ENCODE data around the gene TNFSF8.
A peak's percentile ranks its signal among the peaks of the same experiment; 100 is the strongest.

TNFSF8 gene

DNA sequence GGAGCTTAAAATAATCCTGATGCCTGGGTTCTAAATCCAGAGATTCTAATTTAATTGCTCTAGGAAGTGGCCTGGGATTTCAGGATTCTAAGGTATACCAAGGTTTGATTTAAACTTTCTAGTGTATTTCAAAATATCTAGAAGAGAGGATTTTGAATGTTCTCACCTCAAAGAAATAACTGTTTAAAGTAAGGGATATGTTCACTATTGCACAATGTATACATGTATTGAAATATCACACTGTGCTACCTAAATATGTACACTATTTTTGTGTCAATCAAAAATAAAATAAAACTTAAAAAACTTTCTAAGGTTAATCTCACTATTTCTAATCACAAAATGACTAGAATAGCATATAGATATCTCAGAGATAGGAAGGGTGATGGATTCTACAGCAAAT is 34.0 kb downstream of the TNFSF8 start:
- no peak for DNase-seq (ENCODE audit: extremely low read depth, low read depth)
- no peak overlapping the region for H3K4me3 ChIP-seq (replicated peaks; ENCODE audit: low read depth, low read length)
- TF ChIP-seq, protein P1, sequence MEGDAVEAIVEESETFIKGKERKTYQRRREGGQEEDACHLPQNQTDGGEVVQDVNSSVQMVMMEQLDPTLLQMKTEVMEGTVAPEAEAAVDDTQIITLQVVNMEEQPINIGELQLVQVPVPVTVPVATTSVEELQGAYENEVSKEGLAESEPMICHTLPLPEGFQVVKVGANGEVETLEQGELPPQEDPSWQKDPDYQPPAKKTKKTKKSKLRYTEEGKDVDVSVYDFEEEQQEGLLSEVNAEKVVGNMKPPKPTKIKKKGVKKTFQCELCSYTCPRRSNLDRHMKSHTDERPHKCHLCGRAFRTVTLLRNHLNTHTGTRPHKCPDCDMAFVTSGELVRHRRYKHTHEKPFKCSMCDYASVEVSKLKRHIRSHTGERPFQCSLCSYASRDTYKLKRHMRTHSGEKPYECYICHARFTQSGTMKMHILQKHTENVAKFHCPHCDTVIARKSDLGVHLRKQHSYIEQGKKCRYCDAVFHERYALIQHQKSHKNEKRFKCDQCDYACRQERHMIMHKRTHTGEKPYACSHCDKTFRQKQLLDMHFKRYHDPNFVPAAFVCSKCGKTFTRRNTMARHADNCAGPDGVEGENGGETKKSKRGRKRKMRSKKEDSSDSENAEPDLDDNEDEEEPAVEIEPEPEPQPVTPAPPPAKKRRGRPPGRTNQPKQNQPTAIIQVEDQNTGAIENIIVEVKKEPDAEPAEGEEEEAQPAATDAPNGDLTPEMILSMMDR (IDR thresholded peaks at IDR 0.05; ENCODE audit: low read depth, low read length, missing control alignments): no peak

DNA sequence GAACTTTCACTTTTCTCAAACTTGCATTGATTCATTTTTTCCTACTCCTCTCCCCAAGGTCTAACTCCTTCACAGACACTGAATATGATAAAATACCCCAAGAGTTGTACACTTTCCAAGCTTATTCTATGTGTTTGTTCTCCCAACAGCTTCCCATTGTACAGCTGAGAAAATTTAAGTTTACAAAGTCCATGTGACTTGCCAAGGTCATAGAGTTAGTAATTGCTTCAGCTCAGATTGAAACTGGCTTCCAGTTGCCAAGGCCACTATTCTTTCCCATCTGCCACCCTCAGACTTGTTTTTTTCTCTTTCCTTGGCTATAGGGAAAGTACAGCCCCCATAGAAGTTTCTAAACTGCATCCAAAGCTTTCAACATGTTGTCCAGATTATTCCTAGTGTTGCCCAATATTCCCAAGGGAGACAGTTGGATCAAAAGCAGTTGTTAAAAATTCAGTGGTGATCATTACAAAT is 34.8 kb downstream of the TNFSF8 start:
- TF ChIP-seq, protein P1 (IDR thresholded peaks at IDR 0.05; ENCODE audit: low read depth, low read length, missing control alignments): no peak
- DNase-seq (ENCODE audit: extremely low read depth, low read depth): no peak
- H3K4me3 ChIP-seq (replicated peaks; ENCODE audit: low read depth, low read length): no peak overlapping the region

DNA sequence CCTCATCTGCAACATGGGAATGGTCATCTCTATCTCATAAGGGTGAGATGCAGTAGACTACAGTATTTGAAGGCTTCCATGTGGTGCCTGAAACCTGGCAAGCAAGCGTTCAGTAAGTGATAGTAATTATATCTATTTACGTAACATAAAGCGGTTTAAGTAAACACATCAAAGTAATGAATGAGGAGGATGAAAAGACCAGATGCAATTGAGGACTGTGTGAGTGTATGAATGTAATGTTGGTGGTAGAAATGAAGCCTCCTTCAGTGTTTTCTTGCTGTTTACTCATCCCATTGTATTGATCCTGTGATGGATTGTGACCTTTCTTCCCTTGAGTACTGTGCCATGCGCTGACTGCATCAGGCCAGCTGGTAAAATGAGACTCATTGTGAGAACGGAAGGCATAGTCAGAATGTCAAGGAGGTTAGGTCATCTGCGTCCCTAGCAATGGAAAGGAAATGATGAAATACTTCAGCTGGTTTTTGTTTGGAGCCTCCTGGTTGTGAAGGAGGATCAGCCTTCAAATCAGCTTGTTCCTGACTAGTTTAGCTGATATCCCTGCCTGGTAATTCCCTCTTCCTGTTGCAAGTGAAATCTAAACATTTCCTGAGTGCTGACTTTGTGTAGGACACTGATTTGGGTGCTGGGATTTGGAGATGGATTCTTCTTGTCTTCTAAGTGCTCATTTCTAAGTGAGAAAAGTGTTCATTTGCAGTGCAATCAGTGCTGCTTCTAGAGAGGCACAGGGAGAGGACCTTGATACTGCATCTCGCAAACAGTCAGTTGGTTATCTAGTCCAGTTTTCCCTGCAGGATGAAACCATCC is 35.6 kb downstream of the TNFSF8 start:
- TF ChIP-seq, protein P1 (IDR thresholded peaks at IDR 0.05; ENCODE audit: low read depth, low read length, missing control alignments): no peak
- DNase-seq (ENCODE audit: extremely low read depth, low read depth): peak; percentile 92
- H3K4me3 ChIP-seq (replicated peaks; ENCODE audit: low read depth, low read length): no peak overlapping the region

DNA sequence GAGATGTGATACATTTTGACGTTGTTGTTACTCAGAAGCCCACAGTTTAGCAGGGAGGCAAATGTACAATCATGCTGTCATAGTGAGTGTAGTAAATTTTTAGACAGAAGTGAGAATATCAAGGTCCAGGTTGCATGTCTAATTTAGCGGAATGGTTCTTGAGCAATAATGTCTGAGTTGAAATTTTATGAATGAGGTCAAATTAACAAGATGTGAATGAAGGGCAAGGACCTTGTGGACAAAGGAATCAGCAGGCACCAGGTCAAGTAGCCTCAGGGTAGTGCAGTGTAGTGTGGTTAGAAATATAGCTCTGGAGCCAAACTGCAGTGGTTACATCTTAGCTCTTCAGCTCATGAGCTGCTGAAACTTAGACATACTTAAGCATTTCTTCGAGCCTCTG is 36.2 kb downstream of the TNFSF8 start:
- DNase-seq (ENCODE audit: extremely low read depth, low read depth): no peak
- TF ChIP-seq, protein P1 (IDR thresholded peaks at IDR 0.05; ENCODE audit: low read depth, low read length, missing control alignments): no peak
- no peak overlapping the region for H3K4me3 ChIP-seq (replicated peaks; ENCODE audit: low read depth, low read length)

DNA sequence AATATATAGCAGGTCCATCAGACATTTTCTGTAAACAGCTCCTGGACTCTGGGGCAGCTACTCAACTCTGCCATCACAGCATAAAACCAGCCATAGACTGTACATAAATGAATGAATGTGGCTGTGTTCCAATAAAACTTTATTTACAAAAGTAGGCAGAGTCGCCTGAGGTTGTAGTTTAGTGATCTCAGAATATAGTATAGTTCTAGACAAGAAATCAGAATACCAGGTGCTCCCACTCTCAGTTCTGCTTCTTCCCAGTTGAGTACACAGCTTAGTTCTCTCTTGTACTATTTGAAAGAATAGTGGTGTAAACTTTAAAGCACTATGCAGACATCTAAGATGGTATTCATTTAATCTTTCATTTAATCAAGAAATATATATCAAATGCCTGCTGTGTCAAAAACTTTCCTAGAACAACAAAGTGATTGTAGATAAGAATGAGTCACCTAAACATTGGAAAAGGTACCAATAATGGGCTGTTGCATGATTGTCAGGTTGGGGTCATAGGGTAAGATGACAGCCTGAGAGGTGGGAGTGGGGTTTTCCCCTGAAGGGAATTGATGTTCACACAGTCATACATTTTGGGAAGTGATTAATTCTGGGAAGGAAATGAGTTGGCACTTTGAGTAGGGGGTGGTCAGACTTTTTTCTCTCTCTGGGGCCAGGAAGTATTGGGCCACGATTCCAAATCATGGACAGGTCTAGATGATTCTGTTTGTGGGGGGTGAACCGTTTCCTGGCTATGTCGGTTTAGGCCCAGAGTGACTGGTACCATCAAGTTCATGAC is 37.0 kb downstream of the TNFSF8 start:
- no peak for DNase-seq (ENCODE audit: extremely low read depth, low read depth)
- TF ChIP-seq, protein P1 (IDR thresholded peaks at IDR 0.05; ENCODE audit: low read depth, low read length, missing control alignments): no peak
- H3K4me3 ChIP-seq (replicated peaks; ENCODE audit: low read depth, low read length): no peak overlapping the region

DNA sequence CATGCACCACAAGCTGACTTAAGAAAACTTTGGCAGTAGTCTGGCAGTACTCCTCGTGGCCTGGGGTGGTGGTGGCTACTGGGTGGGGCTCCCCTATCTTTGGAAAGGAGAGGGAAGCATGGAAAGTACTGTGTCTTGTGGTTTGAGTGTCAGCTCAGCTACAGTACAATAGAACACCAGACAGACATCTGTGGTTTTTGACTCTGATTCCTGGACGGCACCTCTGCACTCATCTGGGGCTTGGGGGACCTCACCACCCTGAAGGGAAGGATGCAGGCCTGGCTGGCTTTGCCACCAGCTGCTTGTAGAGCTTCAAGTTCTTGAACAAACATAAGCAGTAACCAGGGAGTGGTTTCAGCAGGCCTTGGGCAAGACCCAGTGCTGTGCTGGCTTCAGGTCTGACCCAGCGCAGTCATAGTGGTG is 40.6 kb downstream of the TNFSF8 start:
- TF ChIP-seq, protein P1 (IDR thresholded peaks at IDR 0.05; ENCODE audit: low read depth, low read length, missing control alignments): no peak
- no peak for DNase-seq (ENCODE audit: extremely low read depth, low read depth)
- H3K4me3 ChIP-seq (replicated peaks; ENCODE audit: low read depth, low read length): no peak overlapping the region
